ENCODE results near the gene CNTNAP2. TPM values are rescaled to one million over a fixed set of nuclear protein-coding genes. Genes with fewer than 3 reads are reported as not detected.

CNTNAP2 gene
- total RNA-seq, 2 donors from 2014 or later = 0.29 to 1.1 TPM

DNA sequence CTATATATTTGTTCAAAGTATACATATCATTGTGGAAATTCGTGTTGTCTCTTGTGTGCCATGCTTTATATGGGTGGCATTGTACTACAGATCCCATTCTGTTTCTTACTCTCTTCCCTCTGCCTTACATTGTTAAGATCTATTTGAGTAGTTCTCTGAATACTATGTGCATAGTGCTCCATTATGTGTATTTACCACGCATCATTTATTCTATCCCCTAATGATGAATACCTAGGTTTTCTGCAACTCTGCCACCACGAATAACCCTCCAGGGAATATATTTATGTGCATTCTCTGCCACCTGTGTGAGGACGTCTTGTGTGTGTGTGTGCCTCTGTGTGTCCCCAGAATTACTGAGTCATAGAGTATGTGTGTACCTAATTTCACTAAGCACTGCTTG, 2042.7 kb downstream of the CNTNAP2 start:
- DNase-seq (no peak), ATAC-seq (no peak)
- intact Hi-C loops (cut with DNase I) = no loop called here

DNA sequence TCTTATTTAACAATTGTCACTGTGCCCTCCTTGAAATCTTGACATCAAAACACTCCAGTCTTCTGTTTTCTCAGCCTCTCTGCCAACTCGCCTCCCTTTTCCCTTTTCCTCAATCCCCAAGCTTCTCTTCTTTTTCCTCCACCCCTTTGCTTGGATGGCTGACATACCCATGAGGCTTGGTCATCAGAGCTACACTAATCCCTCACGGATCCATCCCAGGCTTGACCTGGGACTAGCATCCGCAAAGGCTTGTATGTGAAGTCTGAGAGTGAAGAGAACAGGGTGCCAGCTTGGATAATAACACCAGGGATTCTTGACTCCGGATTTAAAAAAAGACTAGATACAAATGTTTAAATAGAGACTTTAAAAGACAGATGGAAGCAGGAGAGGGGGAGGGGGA, 2045.2 kb downstream of the CNTNAP2 start:
- intact Hi-C loops (cut with DNase I) = no loop called here
- no peak for DNase-seq
- ATAC-seq = no peak

DNA sequence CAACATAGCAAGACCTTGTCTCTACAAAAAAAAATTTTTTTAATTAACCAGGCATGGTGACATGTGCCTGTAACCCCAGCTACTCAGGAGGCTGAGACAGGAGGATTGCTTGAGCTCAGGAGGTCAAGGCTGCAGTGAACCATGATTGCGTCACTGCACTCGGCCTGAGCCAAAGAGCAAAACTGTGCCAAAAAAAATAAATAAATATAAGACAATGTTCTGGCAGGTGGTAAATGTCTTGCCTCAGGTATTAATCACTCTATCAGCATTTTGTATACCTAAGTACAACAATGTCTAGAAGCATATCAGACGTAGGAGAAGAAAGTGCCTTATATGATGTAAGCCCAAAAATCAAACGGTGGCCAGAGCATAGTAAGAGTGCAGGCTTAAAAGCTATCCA, 2046.2 kb downstream of the CNTNAP2 start:
- intact Hi-C loops (cut with DNase I) = no loop called here
- ATAC-seq (no peak), DNase-seq (no peak)

DNA sequence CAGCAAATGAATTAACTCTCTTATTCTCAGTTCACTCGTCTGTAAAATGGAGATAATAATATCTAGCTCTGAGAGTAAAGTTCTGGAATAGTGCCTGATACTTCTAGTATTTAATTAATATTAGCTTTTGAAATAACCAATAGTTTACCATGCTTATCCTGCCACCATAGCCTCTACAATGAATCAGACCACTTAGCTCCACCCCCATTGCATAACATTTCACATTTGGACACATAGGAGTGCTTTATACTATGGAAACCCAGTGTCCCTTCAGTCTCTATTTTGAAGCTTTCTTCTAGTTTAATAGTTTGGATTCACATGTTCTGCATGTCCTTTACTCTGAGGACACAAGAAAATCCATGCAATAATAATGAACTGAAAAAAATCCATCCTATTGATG, 2046.6 kb downstream of the CNTNAP2 start:
- intact Hi-C loops (cut with DNase I) = no loop called here
- no peak for DNase-seq
- no peak for ATAC-seq

DNA sequence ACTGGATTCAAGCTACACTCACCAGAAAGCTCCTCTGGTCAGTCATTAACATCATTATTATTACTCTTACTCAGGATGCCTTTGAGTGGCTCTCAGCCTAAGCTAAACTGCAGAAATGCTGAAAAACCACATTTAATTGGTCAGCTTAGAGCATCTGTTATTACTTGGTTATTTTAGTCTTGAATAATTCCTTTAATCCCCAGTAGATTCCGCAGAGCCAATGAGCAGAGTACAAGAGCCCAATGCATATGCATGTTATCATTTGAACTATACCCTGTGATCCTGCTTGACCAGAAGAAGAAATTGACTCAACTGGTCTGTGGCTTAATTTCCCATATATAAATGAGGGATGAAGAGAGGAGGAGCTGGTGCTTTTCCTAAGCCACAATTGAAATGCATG, 2056.3 kb downstream of the CNTNAP2 start:
- ATAC-seq (no peak), DNase-seq (no peak)
- intact Hi-C loops (cut with DNase I) = no loop called here

DNA sequence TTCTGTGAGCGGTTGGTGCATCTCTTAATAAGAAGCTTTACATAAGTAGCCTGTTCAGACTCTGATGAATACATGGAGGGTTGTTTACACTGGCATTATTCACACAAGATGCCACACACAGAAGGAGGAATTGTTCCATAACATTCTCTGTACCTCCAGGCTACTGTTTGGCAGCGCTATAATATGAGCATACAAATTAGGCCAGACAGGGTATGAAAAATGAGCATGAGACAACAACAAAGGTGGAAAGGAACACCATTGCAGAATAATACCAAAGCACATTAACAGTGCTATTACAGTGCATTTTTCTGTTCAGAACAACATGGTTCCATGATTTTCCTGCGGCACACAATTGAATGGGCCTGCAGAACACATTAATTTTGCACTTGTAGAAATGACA, 2056.8 kb downstream of the CNTNAP2 start:
- intact Hi-C loops (cut with DNase I) = no loop called here
- no peak for DNase-seq
- ATAC-seq = no peak

DNA sequence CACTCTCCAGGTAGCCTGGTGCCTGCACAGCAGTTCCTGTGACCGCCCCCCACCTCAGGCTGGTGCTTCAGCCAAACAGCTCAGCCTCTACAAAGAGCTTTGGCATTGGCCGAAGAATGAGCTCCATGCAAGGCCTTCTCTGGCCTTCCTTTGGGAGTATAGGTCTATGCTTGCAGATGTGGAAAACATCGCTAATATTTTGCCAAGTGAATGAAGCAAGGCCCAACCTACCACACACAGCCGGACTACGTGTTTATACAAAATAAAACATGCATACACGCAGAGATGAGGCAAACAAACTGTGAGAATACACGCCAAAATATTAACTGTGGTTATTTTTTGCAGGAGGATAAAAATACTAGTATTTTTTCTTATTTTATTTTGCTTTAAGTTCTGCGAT, 2057.8 kb downstream of the CNTNAP2 start:
- DNase-seq (no peak), ATAC-seq (no peak)
- intact Hi-C loops (cut with DNase I) = no loop called here

DNA sequence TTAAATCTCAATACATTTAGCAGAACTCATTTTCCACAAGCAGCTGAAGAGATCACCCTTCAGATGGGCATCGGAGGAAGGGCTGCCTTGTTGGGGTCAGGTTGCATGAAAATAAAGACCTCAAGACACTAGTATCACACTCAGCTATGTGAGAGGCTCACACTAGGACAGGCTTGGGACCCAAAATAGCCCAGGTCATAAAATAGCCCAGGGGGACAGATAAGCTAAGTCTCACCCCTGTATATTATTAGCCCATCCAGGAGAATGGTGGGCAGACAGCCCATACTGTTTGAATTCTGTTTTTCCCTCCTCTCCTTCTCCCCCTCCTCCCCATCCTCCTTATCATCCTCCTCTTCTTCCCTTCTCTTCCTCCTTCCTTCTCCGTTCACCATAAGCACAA, 2058.9 kb downstream of the CNTNAP2 start:
- DNase-seq (no peak), ATAC-seq (peak; percentile 15 to 57)
- intact Hi-C loops (cut with DNase I) = no loop called here

DNA sequence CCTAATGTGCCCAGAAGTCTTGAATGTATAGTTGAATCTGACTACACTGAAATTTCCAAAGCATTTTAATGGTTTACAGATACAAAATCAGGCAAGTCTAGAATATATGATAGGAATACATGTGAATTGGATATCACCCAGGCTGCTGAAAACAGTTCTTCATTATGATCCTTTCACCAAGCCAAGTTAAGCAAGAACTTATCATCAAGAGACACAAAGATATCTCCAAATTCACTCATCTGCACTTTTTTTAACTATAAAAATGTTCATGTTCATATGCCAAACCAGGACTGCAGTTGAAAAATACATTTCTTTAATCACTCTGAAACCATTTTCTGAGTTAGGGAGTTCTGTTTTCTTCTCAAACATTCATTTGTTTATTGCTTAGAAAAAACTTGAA, 2061.4 kb downstream of the CNTNAP2 start:
- no peak for DNase-seq
- intact Hi-C loops (cut with DNase I) = no loop called here
- ATAC-seq = peak in 1 of 2 donors; percentile 34

DNA sequence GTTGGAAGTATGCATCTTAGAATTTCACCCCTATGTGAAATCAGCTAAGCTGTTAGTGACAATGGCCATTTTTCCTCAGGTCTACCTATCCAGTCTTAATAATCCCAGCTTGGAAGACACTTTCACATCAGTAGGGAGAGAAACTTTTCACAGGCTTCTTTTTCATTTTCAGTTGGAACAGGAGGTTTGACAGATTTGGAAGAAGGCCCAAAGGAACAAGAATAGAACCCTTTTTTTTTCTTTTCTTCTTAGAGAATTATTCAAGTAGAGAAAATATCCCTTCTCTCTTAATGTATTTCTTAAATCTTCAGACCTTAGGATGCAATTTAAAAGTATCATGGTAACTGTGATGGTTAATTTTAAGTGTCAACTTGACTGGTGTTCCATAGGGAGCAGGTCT, 2063.5 kb downstream of the CNTNAP2 start:
- intact Hi-C loops (cut with DNase I) = no loop called here
- ATAC-seq = no peak
- no peak for DNase-seq

DNA sequence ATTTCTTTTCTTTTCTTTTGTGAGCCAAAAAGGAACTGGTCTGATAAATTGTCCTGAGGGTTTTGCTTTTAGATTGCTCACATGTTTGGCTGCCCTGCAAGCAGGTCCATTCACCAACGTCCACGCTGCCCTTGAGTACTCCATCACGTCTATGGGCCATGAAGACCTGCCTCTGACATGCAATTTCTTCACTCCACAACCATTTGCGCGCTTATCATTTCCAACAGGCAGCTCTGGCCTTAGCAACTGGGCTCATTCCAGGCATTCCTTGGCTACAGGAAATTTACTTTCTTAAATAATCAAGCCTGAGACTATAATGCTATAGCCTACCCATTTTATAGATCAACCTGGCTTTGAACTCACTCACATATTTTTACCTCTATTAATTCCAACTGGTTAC, 2065.7 kb downstream of the CNTNAP2 start:
- DNase-seq (no peak), ATAC-seq (peak; percentile 77 to 85)
- intact Hi-C loops (cut with DNase I) = no loop called here

DNA sequence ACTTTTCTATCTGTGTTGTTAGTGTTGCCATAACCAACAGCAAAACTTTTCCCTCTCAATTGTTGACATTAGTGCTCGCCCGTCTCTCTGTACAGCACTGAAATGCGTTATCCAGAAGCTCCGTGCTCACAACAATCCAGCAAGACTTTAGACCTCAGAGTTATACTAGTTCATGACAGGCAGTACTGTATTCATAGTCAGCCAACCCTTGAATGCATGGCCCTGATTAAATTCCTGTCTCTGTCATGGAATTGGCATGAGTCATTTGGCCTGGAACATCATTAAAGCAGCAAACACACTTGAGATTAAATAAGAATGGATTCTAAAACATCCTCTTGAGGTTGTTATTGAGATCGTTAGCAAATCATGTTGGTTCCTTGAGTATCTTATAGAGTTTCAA, 2068.4 kb downstream of the CNTNAP2 start:
- DNase-seq (no peak), ATAC-seq (peak; percentile 34 to 89)
- intact Hi-C loops (cut with DNase I) = loop anchor here in 1 of 2 donors (2.0 kb wide), 1 partner anchor 54 kb away; no protein-coding TSS in a partner anchor

DNA sequence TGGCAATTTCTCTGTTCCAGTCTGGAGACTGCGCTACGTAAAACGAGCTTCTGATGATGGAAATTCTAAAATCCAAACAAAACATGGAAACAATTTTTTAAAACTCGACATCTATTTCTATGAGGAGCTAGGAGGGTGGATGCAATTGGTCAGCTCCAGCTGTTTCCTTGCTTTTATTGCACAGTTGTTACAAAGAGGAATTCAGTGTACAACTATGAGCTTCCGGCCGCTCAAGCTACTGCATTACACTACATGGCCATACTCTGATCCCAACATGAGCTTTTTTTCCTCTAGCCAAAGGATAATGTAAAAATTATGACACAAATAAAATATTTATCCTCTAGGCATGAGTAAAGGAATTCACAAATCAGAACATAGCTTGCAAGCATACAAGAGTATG, 2070.9 kb downstream of the CNTNAP2 start:
- intact Hi-C loops (cut with DNase I) = no loop called here
- DNase-seq (no peak), ATAC-seq (no peak)

DNA sequence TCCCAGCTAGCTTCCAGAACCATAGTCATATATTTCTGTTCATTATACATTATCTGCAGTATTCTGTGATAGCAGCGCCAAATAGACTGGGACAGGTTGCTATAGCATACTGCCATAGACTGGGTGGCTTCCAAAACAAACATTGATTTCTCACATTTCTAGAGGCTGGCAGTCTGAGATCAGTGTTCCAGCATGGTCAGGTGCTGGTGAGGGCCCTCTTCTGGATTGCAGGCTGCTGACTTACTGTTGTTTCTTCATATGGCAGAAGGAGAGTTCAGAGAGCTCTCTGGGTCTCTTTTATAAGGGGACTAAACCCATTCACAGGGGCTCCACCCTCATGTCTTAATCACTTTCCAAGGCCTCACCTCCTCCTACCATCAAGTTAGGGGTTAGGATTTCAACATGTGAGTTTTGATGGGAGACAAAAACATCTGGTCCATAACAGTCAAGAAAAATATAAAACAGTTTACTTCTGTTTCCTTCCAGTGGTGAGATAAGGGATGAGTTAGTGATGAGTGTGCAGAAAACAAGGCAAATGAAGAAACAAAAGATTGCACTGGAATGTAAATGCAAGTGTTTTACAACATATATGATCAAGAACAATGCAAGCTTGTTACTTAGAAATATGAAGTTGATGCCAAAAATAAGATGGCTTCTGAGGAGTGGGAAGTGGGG, 2074.9 kb downstream of the CNTNAP2 start:
- ATAC-seq = no peak
- no peak for DNase-seq
- intact Hi-C loops (cut with DNase I) = no loop called here

DNA sequence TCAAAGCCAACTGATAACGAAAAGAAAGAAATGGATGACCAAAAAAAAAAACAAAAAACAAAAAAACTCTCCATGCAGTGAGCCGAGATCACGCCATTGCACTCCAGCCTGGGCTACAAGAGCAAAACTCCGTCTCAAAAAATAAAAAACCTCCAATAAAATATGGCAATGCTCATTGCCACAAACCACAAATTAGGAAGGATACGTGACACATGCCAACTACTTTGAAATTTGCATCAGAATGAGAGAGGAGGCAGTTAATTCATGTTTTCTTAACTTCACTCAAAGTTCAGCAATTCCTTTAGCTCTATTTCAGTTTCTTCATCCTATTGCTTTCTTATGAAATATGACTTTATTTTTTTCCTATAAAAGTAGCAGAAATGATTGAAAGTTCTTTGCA, 2075.9 kb downstream of the CNTNAP2 start:
- DNase-seq (no peak), ATAC-seq (no peak)
- intact Hi-C loops (cut with DNase I) = no loop called here

DNA sequence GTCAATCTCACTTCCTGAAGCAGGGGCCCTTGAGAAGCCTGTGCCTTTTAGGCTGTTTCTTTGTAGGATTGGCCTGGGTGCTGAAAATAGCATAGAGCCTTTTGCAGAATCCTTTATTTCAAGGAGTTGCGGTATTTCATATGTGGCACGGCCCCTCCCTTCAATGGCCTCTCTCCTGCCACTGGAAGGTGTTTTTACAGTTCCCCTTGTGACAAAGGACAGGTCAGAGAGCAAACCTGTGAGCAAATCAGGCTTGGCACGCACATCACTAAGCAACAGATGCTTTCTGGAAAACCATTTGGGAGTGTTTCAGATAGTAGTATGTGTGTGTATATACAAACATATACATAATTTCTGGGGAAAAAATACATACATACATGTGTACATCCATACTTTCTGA, 2085.4 kb downstream of the CNTNAP2 start:
- ATAC-seq = no peak
- intact Hi-C loops (cut with DNase I) = no loop called here

DNA sequence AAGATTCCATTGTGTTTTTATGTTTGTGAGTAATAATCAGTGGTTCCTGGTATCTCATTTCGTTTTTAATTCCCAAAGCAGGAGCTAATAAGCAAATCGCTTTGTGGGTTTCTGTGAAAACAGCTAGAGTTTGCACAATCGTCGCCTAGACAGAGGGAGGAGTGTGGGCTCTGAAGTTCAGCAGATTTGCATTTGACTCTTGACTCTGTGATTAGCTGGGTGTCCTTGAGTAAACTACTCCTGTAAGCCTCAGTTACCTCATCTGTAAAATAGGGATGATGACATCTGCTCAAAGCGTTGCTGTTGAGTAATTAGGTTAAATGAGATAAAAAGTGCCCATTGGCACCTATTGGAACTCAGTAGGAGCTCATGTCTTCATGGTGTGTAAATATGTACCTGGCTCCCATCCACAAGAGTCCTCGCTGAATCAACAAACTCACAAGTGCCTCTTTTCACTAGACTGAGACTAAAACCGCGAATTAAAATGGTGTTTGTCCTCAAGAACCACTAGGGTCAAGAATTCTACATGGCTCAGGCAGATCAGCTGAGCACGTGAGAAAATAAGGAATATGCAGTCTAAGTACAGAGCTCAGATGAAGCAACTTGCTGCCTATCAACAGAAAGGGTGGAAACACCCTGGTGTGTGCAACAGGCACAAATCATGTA, 2088.2 kb downstream of the CNTNAP2 start:
- intact Hi-C loops (cut with DNase I) = no loop called here
- ATAC-seq (no peak), DNase-seq (no peak)

More for the DNA sequence above, 2085.4 kb downstream of the CNTNAP2 start:
- DNase-seq = no peak

DNA sequence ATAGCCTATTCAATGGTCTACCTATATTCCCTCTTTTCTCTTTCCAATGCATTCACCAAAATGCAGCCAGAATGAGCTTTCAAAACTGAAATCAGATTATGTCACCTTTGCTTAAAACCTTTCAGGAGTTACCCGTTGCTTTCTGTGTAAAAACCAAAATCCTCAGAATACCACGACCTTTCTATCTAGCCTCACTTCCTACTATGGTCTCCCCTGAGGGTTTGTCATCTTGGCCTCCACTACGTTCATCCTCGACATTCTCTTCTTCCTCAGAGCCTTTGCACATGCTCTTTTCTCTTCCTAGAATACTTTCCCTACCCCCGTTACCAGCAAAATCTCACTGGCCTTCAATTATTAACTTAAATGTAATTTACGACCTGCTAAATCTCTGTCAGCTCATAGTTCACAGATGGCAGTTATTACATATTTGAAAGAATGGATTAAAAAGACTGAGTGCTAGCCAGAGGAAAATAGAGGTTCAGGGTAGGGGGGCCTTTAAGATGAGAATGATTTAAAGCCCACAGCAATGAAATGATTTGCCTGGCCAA, 2093.1 kb downstream of the CNTNAP2 start:
- no peak for ATAC-seq
- intact Hi-C loops (cut with DNase I) = no loop called here

DNA sequence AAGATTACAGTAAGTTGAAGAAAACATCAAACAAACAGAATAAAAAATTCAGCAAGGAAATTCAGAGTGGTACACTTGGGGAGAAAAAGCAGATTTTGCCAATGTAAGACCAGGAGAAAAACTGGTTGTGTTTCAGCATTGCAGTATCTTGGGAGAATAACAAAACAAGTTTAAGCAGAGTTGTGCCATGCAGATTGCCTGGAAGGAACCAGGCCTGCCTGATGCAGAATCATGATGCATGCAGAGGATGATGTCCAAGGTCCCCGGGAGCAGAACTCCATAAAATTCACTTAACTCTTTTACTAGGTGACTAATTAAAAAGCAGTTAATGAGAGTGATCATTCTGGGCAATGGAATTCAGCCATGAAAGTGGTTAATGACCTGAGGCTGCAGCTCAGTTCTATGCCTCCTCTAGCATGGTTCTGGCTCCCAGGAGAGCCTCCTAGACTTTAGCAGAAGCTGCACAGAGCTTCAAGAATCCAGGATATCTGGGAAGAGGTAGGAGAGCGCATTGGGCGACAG, 2094.3 kb downstream of the CNTNAP2 start:
- no peak for ATAC-seq
- intact Hi-C loops (cut with DNase I) = no loop called here
- no peak for DNase-seq

More for the DNA sequence above, 2093.1 kb downstream of the CNTNAP2 start:
- DNase-seq = no peak

DNA sequence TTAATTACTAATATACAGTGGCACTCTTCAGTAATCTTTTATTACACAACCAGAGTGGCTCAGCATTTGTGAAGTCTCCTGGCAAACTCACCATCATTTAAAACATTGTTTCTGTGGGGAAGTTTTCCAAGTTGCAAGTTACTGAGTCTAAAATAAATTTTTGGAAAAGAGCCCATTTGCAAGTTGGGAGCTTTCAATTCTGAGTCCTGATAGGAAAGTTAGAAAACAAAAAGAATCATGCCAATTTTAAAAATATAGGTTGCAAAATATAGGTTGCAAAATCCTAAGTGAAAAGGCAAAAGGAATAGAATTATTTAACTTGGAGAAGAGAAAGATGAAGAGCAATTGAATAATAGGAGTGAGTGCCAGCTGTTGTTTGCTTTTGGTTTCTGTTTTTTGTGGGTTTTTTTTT, 2095.1 kb downstream of the CNTNAP2 start:
- ATAC-seq (peak; percentile 35 to 47), DNase-seq (no peak)
- intact Hi-C loops (cut with DNase I) = no loop called here

DNA sequence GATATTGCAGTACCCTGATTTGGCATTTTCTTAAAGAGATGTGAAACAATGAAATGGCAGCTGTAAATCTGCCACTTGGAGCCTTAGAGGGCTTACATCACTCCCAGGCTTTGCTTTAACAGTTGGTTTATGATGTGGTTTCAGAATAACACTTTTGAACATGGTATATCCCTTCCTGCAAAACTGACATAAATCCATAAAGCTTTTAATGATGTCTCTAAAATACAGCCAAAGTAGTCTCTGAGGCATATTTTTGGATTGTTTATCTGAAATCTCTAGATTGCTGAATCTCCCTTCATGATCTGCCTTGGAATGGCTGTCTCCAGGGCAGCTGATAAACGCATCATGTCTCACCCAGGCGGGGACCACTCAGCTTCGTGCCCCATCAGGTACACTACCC, 2096.1 kb downstream of the CNTNAP2 start:
- ATAC-seq (no peak), DNase-seq (no peak)
- intact Hi-C loops (cut with DNase I) = no loop called here

Measured in left cardiac atrium (tissue), 4 donors.